HG03159 (cell line): Measurements from ENCODE around the gene PLXNA4.

Experiments
- ATAC-seq: cut with Tn5 transposase; IDR thresholded peaks from one replicate; pipeline ENCODE4 v1.9.1; 2021; ENCODE audit warnings: mild to moderate bottlenecking, moderate library complexity; ENCODE audit not compliant: unreplicated experiment

Gene PLXNA4

DNA sequence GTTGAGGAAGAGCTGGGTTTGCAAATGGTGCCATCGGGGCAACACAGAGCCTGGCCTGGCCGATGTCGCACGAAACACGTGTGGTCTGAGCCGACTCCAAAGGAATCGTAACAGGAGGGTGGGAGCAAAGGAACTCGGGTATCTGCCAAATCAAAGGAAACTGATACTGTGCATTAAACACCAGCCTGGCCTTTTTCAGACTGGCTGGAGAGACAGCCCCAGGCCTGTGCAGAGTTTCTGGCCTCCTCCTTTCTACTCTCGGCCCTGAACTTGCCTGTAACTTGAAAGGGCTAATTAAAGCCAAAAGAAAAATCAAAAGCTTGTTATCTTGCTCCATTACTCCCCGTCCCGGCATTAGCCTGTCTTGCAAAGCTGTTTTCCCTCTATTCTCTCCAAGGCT, 71.4 kb downstream of the PLXNA4 start:
- no peak for ATAC-seq

DNA sequence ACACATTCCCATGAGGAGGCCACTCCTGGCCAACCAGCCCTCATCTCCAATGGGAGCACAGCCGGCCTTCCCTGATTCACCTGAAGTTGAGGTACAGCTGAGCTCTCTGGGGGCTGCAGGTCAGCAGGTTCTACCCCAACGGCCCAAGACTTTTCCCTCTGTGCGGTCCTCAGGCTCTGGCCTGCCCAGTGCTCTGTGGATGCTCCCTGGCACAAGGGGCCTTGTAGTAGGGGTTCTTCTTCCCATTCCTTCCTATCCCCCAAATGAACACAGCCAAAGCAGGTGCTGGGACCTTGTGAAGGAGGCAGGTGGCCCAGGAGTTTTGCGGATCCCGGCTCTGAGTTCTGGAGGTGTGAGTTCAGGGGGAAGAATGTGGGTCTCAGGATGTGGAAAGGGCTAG, 72.2 kb downstream of the PLXNA4 start:
- no peak for ATAC-seq

DNA sequence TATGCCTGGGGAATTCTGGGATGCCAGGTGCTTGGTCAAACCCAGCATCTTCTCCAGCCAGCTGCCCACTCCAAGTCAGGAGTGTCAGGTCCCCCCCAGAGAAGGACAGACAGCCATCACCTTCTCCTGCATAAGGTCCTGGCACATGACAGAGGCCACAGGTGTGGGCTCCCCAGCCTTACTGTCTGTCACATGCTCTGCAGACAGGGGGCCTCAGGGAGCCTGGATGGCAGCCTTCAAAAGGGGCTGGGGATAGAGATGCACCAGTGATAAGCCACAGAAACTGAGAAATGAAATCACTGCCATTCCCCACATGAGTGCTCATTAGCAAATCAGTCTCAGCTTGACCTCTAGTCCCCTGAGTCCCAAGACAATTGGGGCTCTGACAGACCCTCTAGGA, 72.9 kb downstream of the PLXNA4 start:
- no peak for ATAC-seq

DNA sequence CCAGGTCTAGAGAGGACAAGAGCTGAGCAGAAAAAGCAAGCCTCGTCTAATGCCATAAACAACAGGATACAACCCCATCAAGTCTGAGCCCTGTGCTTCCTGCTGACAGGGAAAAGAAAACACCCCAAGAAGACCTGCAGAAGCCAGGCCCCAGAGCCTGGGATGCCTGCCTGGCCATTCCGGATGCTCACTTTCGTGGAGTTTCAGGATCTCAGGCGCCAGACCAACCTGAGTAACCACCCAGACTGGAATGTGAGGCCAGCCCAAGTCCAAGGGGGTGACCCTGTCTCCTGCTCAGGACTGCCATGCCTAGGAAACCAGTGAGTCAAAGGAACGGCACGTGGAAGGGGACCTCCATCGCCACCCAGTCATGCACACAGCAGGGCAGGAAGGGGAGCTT, 74.3 kb downstream of the PLXNA4 start:
- ATAC-seq: no peak

DNA sequence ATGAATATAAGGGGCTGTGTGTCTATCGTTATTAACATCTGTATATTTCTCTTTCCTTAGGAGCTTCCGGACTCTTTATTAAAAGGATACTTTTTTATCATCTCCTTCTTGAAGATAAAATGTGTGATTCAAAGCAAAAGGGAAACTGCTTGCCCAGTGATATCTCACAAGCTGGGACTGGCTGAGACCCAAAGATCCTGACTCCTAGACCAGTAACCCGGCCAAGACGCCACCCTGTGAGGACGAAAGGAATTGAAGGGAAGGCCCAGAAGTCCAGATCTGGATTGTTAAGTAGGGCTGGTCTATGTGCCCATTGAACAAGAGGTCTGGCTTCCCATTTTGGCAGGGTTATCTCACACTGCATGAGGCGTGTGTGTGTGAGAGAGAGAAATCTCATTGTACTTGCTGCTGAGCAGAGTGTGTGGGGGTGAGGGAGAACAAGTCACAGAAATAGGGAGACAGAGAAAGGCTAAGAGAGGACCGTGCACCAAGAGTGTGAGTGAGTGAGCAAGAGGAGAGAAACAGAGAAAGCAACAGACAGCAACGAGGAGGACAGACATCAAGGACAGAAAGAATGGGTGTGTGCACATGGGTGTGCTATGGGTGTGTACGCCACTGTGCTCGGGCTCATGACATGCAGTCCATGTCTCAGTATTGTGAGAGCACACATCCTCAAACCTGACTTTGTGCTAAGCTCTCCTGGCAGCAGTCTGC, 75.4 kb downstream of the PLXNA4 start:
- ATAC-seq: no peak

DNA sequence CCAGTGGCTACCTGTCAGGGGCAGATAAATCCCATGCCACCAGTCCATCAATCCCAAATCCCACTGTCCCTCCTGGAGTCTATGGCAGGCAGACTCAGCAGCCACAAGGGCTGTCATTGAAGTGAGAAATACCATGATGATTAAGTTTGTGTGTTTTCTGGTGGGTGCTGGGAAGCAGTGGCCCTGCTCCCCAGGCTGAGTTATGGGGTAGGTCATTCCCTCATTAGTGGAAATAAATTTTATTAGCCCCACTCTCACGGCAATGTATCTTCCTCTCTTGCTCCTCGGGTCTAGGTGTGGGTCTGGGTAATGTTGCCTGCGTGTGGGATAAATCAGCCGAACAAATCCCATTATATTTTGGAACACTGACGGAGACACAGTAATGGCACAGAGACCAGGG, 76.8 kb downstream of the PLXNA4 start:
- ATAC-seq: no peak

DNA sequence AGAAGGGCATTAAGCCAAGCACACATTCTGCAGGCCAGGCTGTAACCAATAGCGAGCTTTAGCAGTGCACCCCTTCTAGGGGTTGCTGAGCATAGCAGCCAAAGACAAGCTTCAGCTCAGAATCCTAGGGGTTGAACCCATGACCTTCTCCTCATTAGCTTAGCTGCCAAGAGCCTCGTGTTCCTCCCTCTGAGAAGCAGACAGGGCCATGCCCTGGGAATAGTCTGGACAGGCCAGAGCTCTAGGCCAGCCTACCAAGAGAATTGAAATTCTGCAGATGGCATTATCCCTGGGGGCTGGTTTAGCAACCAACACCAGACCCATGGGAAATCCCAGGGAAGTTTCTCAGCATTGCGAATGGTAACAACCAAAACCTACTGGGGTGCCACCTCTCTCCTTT, 77.2 kb downstream of the PLXNA4 start:
- ATAC-seq: no peak

DNA sequence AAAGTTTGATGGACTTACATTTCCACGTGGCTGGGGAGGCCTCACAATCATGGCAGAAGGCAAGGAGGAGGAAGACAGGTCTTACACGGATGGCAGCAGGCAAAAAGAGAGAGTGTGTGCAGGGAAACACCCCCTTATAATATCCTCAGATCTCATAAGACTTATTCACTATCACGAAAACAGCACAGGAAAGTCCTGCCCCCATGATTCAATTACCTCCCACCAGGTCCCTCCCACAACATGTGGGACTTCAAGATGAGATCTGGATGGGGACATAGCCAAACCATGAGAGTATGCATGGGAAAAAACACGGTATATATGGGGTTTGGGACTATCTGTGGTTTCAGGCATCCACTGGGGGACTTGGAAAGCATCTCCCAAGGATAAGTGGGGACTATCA, 78.0 kb downstream of the PLXNA4 start:
- no peak for ATAC-seq

DNA sequence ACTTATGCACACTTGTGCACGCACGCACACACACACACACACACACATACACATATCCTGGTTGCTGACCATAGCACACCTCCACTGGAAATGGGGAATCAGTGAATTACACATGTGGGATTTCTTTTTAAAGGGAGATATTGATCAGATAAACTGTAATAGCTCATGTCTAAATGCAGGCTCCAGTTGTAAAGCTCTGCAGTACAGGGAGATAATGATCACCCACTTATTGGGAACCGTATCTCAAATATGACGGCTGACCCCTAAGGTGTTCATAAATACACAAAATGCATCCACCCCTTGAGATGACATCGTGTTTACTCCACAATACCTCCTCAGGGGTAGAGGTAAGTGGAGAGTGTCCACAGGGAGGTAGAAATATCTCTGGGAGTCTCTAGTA, 79.2 kb downstream of the PLXNA4 start:
- no peak for ATAC-seq

DNA sequence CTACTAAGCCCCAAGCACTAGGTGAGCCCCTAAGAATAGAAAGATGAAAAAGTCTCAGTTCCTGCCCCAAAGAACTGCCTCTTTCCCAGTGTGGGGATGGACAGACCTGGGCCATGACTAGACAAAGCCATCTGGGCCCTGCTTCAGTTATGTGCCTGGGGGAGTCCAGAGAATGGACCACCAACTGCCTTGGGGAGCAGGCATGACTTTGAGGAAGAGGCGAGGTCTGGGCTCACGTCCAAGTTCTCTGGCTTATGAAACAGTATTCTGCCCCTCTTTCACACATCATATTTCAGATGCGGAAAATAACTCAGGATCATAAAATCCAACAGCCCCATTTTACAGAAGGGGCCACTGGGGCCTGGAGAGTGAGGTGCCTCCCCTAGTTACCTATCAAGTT, 80.3 kb downstream of the PLXNA4 start:
- ATAC-seq: no peak

DNA sequence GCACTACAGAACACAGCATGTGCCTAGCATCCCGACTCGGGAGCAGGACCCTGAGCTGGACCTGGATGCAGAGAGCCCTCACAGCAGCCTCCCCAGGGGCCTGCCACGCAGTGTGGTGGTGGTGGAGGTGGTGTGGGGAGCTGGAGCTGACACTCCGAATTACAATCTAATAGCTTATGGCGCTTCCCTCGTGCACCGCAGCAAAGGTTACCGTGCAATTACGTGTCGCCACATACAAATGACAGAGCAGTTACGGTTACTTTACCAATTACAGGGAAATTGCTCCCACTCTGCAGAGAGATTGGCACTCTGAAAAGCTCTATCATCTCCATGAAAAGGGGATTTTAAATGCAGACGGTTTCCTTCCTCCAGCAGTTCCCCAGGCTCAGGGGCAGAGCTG, 81.8 kb downstream of the PLXNA4 start:
- no peak for ATAC-seq

DNA sequence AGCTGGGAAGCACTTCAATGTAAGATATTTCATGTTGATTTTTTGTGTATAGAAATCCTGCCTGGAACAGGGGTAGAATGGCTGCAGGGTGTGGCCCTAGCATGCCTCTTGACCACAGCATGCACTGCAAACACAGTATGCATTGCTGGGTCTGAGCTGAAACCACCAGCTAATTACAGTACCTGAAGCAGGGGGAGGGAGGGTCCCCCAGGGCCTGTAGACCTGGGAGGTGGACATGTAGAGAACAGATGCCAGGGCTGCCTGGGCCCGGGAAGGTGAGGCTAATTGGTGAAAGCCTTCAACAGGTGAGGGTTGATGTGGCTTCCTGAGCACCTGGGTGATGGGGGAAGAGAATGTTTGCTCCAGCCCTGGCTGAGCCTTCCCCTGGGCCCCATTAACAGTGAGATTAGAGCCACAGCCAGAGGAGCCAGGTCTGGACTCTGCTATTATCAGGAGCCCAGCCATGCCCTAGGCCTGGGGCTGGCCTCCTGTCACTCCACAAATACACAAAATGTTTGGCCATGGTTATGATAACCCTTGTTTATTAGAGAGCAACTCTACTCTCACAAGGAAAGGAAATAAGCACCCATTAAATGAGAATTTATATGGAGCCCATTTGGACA, 83.3 kb downstream of the PLXNA4 start:
- no peak for ATAC-seq

DNA sequence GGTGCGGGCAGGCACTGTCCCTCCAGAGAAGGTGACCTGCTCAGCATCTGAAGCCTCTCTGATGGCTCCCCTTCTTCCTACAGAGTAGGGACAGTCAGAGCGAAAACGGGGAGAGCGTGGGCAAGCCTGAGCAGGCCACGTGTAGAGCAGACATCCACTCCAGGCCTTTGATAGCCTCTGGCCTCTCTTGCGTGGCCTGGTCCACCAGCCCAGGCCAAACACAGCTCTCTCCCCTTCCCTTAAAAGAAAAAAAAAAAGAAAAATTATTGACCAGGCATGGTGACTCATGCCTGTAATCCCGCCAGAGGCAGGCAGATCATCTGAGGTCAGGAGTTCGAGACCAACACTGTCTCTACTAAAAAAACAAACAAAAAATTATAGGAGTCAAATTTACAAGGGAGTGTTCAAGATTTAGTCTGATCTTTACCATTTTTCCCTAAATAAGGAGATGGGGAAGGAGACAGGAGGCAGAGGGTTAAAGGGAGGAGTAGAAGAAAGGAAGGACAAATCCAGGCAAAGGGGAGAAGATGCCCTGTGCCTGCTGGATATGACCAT, 84.8 kb downstream of the PLXNA4 start:
- no peak for ATAC-seq

DNA sequence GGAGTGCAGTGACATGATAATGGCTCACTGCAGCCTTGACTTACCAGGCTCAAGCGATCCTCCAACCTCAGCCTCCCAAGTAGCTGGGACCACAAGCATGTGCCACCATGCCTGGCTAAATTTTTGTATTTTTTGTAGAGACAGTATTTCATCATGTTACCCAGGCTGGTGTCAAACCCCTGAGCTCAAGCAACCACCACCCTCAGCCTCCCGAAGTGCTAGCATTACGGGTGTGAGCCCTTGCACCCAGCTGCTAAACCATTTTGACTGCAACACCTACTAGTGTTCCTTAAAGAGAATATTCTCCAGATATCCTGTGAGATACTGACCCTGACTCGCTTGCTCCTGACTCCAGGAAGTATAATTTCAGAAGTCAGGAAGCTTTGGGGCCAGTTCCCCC, 85.8 kb downstream of the PLXNA4 start:
- no peak for ATAC-seq

DNA sequence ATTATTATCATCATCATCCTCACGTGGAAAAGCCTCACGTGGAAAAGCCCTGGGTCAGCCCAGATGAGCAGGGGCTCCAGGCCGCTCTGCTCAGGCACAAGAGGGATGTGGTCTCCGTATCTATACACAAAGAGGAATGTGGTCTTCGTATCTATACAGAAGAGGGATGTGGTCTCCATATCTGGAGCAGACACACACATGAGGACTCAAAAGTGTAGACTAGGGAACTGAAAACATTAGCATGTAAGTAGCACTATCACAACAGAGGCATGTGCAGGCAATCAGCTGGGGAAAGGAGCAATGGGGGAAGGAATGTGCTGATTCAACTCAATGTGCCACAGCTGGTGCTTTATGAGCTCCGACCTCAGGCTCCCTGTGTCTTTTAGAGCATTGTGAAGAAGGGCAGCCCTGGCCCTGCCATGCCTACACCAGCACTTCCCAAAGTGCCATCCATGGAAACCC, 86.5 kb downstream of the PLXNA4 start:
- ATAC-seq: no peak

DNA sequence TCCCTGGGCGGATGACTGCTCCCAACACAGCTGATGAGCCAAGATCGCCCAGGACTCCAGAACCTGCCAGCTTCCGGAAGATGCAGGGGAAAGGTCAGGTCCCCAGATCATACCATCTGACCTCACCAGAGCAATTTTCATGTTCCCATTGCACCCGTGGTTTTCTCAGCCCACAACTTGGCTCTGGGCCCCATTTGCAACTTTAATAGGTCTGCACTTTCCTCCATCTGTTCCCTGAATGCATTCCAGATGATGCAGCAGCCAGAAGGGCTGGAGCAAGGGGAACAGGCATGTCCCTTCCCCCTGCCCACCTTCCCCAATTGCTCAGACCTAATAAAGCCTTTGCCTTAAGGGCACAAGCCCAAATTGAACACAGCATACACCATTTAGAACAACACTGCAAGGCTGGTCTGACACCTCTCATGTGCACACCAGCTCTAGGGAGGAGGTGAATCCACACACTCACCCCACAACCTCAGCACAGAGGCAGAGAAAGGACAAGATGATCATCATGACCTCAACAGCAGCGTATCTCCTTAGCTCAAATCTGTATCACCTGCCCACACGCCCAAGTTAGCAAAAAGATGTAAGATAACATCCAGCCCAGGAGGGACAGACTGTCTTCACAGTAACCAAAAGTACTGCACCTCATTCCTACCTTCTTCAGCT, 87.5 kb downstream of the PLXNA4 start:
- no peak for ATAC-seq

DNA sequence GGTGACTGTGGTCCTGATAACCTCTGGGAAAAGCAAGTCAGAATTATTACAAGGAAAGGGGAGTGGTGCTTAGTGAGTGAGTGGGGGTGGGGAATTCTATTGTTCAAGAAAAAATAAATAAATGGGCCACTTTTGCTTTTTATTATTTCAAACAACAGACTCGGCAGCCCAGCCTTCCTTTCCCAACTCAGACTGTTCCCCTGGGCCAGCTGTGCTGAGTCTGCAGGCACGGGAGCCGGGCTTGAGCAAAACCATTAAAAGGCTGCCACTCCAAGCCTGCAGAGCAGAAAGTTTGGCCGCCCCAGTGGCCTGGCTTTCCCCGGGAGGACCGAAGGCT, 90.0 kb downstream of the PLXNA4 start:
- ATAC-seq: no peak

DNA sequence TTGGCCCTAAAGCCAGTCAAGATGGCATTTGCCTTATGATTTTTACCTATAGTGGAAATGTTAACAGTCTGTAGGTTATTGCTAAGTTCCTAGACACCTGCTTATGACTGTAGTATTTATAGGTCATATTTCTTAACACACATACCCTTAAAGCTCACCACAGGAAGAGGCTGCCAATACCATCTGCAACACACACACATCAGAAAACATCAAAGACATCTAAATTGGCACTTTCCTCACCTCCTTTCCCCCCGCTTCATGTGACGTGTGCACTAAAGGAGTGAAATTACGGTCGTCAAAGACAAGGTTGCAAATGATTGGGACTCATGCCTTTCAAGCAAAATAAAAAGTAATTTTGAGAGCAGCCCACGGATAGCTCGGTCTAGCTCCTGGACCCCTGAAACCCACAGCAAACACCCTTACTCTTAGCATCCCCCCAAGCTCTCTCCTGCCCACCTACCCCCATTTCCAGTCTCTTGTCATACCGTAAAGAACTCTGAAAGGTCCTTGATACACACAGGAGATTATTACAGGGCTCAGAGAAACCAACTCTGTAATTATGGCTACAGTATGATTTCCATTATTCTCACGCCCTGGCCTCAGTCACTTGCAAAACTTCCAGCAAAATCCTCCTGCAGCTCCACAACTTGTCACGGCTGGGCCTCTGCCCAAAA, 90.5 kb downstream of the PLXNA4 start:
- no peak for ATAC-seq

DNA sequence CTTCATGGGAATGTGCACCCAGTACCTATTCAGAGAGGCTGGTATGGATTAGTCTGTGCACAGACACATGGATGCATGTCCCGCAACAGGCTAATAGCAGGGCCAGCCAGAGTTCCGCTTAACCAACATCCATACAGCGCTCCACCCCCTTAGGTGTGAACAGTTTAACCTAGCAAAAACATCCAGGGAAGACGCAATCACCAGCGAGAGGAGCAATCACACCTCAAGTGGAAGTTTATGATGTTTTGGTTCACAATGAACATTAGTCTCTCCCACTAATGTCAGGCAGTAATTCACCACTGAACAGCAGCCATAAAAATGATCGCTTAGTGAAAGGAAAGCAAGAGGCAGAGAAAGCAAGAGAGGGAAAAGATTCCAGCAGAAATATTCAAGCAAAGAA, 91.1 kb downstream of the PLXNA4 start:
- ATAC-seq: no peak

DNA sequence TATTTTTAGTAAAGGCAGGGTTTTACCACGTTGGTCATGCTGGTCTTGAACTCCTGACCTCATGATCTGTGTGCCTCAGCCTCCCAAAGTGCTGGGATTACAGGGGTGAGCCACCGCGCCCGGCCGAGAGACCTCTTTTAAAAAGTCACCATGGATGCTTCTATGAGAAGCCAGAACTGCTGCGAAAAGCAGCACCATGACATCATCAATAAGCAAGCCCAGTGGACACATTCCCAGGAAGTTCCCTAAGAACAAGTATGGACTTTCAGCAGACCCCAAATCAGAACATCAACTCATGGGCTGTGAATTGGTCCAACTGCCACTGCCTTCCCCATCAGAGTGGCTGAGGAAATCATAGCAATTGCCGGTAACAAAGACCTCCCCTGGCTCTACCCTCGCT, 93.4 kb downstream of the PLXNA4 start:
- ATAC-seq: no peak

DNA sequence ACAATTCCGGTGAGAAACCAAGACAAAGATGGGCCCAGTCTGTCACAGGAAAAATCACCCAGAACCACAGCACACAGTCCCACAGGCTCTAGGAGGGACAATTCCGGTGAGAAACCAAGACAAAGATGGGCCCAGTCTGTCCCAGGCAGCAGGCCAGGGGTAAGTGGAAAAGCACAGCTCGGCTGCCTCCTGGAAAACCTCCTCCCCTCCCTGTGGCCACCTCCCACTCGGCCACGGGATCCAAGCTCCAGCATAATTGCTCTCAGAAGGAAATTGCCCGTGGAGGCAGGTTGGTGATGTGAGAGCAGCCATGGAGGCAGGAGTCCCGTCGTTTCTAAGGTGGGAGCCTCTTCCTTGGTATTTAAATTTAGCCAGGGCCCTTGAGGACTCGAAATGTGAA, 95.7 kb downstream of the PLXNA4 start:
- no peak for ATAC-seq

DNA sequence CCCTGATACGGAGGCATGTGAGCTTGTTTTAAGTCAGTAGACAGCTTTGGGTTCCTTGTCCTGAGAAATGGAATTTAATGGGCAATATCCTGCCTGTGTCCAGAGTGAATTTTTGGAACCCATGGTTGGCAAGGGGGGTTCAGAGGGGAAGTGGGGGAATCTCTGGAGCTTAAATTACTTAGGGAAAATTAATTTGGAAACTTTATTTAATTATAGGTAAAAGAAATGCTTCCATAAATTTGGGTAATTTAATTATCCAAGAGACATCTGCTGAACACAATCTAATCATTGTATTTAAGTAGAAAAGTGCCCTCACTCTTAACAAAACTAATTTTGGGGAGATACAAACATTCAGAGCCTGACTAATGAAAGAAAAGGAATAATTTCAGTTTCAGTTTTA, 99.7 kb downstream of the PLXNA4 start:
- ATAC-seq: no peak
